Esophagus mucosa (tissue), 1 donor: ENCODE results near the gene SPEF2. TPM values are rescaled to one million over a fixed set of nuclear protein-coding genes. Genes with fewer than 3 reads are reported as not detected.

Source experiments
- ATAC-seq: fragments of 200-7000 bp; cut with Tn5 transposase; one replicate; pipeline ENCODE4 v1.9.1; 2020
- total RNA-seq: library from RNA; stranded (reverse); gene quantifications from one replicate; pipeline ENCODE4 v1.2.4, GENCODE V29; 2023
- donor health status: DM: yes; HTN: yes; CAD: no.

Gene SPEF2, protein sequence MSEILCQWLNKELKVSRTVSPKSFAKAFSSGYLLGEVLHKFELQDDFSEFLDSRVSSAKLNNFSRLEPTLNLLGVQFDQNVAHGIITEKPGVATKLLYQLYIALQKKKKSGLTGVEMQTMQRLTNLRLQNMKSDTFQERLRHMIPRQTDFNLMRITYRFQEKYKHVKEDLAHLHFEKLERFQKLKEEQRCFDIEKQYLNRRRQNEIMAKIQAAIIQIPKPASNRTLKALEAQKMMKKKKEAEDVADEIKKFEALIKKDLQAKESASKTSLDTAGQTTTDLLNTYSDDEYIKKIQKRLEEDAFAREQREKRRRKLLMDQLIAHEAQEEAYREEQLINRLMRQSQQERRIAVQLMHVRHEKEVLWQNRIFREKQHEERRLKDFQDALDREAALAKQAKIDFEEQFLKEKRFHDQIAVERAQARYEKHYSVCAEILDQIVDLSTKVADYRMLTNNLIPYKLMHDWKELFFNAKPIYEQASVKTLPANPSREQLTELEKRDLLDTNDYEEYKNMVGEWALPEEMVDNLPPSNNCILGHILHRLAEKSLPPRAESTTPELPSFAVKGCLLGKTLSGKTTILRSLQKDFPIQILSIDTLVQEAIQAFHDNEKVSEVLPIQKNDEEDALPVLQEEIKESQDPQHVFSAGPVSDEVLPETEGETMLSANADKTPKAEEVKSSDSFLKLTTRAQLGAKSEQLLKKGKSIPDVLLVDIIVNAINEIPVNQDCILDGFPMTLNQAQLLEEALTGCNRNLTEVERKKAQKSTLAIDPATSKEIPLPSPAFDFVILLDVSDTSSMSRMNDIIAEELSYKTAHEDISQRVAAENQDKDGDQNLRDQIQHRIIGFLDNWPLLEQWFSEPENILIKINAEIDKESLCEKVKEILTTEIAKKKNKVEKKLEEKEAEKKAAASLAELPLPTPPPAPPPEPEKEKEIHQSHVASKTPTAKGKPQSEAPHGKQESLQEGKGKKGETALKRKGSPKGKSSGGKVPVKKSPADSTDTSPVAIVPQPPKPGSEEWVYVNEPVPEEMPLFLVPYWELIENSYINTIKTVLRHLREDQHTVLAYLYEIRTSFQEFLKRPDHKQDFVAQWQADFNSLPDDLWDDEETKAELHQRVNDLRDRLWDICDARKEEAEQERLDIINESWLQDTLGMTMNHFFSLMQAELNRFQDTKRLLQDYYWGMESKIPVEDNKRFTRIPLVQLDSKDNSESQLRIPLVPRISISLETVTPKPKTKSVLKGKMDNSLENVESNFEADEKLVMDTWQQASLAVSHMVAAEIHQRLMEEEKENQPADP (N-terminal part only)
- total RNA-seq = 1.6 TPM

DNA sequence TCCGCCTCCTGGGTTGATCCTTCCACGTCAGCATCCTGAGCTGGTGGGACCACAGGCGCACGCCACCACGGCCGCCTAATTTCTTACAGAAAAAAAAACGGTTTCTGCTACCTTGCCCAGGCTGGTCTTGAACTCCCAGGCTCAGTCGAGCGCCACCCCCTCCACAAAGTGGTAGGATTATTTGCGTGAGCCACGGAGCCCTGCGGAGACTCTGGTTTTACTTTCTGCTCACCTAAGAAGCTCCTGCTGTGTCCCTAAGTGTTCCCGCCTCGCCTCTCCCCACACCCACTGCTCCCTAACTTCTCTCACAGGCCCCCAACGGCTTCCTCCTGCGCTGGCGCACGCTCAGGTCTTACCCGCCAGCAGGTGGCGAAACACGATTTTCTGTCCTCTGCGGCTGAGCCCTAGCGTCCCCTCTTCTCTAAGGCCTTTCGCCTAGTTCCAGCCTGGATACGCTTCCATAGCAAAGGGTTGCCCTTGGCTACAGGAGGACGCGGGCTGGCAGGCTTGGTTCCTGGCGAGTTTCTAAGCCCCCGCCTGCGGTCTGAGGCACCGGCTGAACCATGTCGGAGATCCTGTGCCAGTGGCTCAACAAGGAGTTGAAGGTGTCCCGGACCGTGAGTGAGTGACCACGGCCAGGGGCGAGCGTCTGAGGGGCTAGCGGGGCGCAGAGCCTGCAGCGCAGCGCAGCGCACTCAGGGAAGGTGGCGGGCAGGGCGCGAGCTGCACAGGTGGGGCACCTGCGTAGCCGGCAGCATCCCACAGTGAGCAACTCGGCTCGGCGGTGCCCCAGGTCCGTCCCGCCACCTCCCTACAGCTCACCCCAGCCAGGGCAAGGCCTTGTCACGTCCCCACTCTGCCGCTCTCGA, at the start of gene SPEF2:
SPEF2 (plus strand) TSS at position 429 of the 869 bp plus-strand sequence; CDS start at position 564, 135 bp downstream.
- ATAC-seq = peak; percentile 90

DNA sequence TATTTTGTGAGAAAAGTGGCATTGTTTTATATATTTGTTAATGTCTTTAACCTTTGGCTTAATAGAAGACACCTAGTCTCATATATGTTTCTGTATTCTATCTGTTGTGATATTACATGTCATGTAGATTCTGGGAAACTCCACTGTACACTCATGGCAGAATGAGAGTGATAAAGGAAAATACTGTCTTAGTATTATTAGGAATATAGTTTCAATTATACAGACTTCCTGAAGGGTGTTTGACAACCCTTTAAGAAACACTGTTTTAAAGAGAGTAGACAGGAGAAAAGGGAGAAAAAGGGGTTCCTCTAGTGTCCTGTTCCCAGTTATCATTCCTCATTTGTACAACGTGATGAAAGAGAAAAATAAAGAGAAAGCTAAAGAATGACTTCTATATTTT, 42.1 kb upstream of the SPEF2 start:
- ATAC-seq = no peak

DNA sequence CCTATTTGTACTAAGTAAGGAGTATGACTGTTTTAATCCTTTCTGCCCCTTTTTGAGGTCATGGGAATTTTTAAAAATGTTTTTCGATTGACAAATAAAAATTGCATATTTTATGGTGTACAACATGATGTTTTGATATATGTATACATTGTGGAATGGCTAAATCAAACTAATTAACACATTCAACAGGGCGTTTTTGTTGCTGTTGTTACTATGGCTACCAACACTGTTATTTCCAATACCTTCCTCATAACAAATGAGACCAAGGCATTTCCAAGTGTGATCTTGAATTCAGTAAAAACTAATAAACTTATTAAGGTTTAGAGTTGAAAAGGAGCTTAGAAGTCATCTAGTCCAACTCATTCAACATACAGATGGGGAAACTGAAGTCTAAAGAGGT, 30.2 kb upstream of the SPEF2 start:
- ATAC-seq = no peak

DNA sequence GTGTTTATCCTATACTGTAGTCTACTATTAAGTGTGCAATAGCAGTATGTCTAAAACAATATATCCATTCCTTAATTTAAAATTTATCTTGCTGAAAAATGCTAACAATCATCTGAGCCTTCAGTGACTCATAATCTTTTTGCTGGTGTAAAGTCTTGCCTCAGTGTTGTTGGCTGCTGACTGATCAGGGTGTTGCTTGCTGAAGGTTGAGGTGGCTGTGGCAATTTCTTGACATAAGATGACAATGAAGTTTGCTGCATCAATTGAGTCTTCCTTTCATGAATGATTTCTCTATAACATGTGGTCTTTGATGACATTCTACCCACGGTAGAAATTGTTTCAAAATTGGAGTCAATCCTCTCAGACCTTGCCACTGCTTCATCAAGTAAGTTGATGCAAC, 24.3 kb upstream of the SPEF2 start:
- ATAC-seq = no peak

DNA sequence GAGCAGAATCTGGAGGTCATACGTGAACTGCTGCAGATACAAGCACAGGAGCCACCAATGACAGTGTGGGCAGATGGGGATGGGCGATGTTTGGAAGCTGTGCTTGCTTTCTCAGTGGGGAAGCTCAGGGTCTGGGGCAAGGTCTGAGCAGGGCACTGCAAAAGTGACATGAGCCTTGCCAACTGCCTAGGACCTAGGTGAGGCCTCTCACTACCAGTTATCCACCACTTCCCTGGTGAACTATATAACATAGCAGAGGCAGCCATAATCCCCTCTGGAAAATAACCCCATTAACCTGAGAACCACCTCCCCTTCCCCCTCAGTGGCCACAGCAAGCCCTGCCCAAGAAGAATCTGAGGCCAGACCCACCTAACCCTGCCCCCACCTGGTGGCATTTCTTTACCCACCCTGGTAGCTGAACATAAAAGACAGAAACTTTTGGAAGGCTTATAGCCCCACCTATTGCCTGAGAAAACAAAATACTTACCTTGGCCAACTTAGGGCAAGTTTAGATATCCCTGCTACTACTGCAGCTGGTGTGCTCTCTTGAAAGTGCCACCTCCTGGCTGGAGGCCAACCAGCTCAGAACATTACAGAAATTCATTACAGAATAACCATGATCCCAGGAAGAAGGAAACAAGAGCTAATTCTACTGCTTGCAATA, 18.8 kb upstream of the SPEF2 start:
- no peak for ATAC-seq

DNA sequence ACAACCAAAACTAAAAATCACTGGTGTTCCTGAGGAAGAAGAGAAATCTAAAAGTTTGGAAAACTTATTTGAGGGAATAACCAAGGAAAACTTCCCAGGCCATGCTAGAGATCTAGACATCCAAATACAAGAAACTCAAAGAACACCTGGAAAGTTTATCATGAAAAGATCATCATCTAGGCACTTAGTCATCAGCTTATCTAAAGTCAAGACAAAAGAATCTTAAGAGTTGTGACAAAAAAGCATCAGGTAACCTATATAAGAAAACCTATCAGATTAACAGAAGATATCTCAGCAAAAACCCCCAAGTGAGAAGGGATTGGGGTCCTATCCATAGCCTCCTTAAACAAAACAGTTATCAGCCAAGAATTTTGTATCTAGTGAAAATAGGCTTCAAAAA, 17.1 kb upstream of the SPEF2 start:
- no peak for ATAC-seq

DNA sequence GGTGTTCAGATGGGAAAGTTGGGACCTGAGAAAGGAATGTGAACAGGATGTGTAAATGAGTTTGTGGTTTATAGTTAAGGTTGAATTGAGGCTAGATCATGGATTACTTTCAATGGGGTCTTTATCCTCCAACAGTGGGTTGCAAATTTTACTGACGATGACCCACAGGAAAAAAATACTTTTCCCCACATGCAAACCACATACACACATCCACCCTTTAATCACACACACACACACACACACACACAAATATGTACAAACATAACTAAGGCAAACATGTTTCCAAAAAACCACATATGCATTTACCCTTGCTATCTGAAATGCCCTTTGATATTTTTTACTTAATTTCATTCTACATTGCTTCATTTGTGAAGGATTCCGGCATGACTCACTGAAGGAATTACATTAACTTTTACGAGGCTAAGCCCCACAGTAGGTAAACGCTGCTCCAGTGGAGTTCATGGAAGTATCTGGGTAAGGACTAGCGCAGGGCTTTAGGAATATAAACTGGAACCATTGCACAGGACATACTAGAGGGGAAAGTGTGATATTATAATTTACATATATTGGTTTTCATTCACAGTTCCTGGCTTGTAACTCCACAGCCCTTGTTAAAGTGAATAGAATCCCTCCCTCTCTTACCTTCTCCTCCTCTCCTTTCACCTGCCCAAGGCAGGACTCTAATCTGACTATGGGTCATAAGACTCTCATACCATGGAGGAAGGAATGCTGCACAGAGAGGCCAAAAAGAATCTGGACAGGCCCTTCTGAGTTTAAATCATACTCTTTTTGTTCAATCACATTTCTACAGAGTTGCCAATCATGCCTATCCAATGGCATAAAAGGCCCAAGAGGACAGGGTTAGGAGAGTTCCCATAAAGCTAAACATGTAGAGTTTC, 8.5 kb upstream of the SPEF2 start:
- ATAC-seq = no peak

DNA sequence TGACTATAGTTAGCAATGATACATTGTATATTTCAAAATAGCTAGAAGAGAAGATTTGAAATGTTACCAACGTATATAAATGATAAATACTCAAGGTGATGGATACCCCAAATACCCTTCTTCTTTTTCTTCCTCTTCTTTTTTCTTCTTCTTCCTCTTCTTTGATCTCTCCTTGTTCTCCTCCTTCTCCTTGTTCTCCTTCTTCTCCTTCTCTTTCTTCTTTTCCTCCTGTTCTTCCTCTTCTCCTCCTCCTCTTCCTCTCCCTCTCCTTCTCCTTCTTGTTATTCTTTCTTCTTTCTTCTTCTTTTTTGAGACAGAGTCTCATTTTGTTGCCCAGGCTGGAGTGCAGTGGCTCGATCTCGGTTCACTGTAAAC, 616 bp upstream of the SPEF2 start:
- ATAC-seq = no peak

DNA sequence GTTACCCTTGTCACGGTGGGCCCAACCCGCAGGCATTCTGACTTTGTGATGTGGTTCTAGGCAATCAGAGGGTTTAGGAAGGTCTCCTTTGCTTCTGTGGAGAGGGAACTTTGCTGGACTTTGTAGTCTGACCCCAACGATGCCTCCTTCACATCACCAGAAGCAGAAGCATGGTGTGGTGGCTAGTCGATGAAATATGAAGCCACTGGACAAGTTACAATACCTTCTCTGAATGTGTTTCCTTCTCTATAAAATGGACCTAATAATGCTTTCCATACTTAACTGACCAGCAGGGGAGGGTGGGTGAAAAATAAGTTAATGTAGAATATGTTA, 607 bp downstream of the SPEF2 start:
- no peak for ATAC-seq

DNA sequence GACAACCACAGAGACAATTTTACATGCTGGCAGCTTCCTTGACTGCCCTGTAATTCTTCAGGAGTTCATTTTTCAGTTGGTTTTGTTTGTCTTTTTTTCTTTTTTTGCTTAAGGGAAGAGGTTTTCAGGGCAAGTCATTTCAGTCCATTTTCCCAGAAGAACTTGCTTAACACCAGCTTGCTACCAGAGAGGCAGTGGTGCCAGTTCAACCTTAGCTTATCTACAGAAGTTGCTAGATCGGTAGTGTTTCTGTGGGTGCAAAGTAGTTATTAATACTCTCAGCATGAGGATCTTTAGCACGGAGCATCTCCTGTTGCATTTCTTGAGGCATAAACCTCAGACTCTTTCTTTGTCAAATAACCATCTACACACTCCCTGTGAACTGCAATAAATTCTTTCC, 1.1 kb downstream of the SPEF2 start:
- ATAC-seq = no peak

DNA sequence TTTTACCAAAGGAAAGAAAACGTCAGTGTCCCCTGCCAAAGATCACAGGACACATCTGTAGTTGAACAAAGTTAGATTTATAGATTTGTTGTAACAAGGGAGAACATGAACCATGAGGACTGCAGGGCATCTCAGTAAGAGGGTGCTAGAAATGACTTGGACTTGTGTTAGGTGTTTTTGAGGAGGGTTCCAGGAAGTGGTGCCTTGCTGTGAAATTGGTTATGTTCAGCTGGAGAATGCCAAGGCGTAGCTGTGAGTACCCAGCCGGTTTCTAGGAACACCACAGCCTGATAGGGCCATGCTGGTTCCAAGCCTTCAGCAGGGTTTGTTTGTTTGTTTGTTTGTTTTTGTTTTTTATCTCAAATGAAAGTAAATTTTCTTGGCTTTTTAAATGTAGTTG, 5.3 kb downstream of the SPEF2 start:
- no peak for ATAC-seq

DNA sequence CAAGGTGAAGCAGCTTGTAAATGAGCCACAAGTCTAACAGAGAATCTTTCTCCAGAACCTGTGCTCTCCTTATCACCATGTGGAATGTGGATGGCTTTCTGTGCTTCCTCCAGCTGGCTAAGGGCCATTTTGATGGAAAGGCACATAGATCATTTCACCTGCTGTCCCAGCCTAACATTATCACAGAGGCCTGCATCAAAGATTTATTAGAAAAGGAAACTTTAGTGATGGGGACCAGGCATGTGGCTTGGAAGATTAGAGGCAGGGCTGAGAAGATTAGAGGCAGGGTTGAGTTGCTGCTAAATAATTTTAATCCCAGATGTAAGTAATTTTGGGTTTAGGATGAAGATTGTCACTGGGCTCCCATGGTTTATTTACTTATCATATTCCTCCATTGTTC, 6.3 kb downstream of the SPEF2 start:
- ATAC-seq = no peak

DNA sequence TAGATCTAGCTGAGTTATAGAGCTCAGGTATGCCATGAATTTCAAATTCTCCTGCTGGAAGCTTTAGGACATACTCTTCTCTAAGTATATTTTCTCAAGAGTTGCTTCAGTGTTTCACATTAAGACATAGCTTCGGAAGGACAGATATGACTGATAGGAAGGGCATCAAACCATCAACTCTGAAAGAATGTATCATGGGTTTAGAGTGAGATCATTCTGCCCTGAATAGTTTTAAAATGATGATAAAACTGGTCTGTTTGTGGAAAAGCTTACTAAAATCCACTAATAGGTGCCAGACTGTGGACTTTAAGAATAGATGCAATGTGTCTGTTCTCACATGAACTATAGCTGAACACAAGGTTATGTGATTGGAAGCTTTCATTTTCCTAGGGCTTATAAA, 8.4 kb downstream of the SPEF2 start:
- ATAC-seq = no peak

DNA sequence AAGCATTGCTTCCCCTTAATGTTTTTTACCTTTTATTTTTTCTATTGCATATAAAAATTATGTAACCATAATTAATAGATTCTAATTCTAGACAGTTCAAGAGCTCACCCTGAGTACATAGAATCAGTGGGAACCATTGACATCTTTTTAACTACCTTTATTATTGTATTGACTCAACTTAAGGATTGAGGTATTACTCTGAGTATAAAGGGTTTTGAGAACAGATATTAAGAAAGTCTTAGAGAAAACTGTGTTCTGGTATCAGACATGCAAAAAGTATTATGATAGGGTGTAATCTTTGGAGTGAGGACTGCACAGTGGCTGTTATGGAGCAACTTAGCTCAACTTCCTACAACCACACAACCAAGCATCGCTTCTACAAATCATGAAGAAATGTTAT, 8.9 kb downstream of the SPEF2 start:
- no peak for ATAC-seq

DNA sequence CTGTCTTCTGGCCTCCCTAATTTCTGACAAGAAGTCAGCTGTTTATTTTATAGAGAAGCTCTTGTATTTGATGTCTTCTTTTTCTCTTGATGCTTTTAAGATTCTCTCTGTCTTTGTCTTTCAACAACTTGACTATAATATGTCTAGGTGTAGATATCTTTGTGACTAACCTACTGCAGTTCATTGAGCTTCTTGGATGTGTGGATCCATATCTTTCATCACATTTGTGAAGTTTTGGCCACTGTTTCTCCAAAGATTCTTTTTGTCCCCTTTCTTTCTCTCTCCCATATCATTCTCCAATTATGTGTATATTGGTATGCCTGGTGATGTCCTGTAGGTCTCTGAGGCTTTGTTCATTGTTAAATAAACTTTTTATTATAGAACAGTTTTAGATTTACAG, 16.7 kb downstream of the SPEF2 start:
- no peak for ATAC-seq

DNA sequence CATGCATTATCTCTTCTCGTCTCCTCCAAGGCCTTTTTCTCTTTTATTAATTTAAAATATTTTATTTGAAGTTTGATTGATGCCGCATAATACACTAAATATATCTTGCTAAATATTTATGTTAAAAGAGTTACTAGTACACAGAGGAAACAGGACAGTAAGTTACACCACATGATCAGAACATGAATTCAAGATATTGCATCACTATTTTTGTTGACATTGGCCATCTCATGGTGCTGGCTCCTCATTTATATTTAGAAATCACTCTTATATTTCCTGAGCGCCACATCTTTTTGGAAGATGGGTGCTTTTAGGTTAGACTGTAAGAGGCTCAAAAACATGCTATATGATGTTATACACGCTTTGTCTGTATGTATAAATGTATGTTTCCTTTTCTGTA, 23.0 kb downstream of the SPEF2 start:
- ATAC-seq = no peak

DNA sequence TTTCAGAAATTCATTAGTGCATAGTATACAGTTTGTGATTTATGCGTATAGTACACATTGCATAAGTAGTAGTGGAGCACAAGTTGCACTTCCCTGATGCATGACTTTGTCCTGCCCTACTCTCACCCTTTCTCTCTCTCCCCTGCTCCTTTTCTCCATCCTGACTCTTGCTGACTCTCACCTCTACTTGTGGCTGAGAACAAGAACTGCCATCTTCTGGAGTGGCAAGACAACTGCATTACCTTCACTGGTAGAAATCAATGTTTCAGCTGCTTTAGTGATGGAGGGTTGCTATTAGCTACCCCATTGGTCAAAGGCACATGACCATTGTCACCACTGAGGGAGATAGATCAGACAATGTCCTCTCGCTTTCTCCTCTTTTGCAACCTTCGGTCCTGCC, 26.9 kb downstream of the SPEF2 start:
- peak; percentile 26 for ATAC-seq

DNA sequence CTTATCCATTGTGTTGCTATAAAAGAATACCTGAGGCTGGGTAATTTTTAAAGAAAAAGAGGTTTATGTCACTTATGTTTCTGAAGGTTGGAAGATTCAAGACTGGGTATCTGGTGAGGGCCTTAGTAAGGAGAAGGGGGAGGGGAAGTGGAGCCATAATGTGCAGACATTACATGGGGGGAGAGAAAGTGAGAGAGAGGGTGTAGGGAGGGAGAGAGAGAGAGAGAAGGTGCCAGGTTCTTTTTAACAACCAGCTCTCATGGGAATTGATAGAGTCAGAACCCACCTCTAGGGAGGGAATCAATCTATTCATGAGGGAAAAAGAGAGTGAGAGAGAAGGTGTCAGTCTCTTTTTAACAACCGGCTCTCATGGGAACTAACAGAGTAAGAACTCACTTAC, 29.5 kb downstream of the SPEF2 start:
- ATAC-seq = no peak

DNA sequence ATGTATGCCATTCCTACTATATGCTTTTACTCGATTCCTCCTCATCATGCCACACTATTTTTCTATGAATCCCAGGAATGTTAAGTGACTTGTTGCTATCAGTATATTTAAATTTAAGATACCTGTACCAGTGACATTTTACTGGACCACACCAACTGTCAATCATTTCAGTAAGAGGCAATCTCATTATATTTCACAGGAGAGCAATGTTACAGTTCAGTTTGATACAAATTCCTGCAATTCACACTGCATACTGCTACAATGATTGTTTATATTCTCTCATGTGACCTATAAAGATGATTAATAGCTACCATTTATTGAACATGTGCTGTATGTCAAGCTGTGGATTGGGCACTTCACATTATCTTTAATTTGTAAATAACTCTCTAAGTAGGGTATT, 30.0 kb downstream of the SPEF2 start:
- no peak for ATAC-seq

DNA sequence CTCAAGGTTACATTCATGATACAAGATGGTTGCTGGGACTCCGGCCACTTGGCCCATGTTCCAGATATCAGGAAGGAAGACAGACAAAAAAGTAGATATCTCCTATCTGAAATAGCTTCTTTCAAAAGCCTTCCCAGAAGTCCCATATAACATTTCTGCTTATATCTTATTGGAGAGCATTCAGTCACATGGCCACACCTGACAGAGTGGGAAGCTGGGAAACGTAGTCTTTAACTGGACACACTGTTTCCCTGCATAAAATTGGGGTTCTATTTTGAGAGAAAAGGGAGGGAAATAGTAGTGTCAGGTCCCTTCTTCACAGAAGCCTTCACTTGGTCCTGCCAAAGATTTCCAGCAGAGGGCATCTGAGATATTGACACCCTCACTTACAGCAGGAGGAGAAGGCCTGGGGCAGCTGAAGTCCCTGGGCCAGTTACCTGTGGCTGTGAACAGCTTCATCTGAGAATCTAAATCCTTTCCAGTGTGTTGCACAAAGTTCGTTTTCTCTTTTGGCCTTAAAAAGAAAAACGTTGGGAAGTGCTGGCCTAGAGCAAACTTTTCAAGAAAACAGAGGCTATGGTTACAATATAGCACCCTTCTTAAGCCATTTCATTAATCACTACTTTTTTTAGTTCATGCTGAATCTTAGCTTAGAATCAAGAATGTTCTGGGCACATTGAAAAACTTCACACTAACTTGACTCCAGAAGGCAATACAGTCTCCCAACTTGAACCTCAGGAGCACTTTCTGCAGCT, 33.5 kb downstream of the SPEF2 start:
- ATAC-seq = peak; percentile 46
